B cell (primary cell): Measurements from ENCODE around the gene AGR3.
A peak's percentile ranks its signal among the peaks of the same experiment; 100 is the strongest.

Experiments
- EZH2 ChIP-seq: IDR thresholded peaks from 2 replicates; pipeline ENCODE4 v1.6.1; 2012; ENCODE audit warnings: borderline replicate concordance, low read depth, mild to moderate bottlenecking, moderate library complexity, low read length; ENCODE audit not compliant: insufficient read depth, poor library complexity, severe bottlenecking
- TF ChIP-seq, protein P1 (sequence below): fragments of 200-600 bp; IDR thresholded peaks from one replicate; pipeline ENCODE4 v1.8.0; 2022; ENCODE audit warnings: antibody characterized with exemption, mild to moderate bottlenecking

DNA sequence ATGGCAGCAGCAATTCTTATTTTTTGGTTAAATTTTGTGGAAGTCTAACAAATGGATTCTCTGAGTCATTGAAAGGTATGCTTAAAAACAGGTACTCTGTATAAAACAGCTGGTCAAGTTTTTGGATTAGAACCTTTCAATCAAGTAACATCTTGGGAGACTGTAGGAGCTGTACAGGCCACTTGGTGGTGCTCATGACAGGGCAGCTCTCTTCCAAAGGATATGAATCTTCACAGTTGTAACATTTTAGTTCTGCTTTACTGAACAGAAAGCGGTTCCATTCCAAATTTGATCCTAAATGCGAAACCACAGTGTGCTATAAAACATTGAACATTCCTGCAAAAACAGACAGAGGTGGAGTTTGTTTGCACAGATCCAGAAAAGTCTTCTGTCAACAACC lies 44.5 kb upstream of the AGR3 start:
- TF ChIP-seq, protein P1, sequence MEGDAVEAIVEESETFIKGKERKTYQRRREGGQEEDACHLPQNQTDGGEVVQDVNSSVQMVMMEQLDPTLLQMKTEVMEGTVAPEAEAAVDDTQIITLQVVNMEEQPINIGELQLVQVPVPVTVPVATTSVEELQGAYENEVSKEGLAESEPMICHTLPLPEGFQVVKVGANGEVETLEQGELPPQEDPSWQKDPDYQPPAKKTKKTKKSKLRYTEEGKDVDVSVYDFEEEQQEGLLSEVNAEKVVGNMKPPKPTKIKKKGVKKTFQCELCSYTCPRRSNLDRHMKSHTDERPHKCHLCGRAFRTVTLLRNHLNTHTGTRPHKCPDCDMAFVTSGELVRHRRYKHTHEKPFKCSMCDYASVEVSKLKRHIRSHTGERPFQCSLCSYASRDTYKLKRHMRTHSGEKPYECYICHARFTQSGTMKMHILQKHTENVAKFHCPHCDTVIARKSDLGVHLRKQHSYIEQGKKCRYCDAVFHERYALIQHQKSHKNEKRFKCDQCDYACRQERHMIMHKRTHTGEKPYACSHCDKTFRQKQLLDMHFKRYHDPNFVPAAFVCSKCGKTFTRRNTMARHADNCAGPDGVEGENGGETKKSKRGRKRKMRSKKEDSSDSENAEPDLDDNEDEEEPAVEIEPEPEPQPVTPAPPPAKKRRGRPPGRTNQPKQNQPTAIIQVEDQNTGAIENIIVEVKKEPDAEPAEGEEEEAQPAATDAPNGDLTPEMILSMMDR, result peak; percentile 47
- no peak for TF ChIP-seq EZH2
